Hematopoietic multipotent progenitor cell treated with erythropoietin and hydrocortisone succinate and interleukin-3 and kit ligand, for 4 days (in vitro differentiated cells): Measurements from ENCODE around the gene FAM13B.
A peak's percentile ranks its signal among the peaks of the same experiment; 100 is the strongest.
"Not testable (repeated sequence)": the region's sequence is repeated elsewhere in the genome, so short reads cannot be mapped to it uniquely, and the experiment has no call there.

ENCODE experiments used
- DNase-seq: peaks from one replicate; pipeline ENCODE4 v3.0.0-alpha.2; 2015

The FAM13B gene

GRCh38 chr5:138032572-138033385 lies at the start of gene FAM13B:
Gene FAM13B, minus strand, starts transcription at chr5:138033079. Its CDS starts 13,968 bp downstream, at chr5:138019111.
- peak; percentile 90 for DNase-seq

- peak; percentile 14 for DNase-seq
Observed at GRCh38 chr5:138082033-138082432, 49.2 kb upstream of the FAM13B start.

- DNase-seq, result no peak
Observed at GRCh38 chr5:138078006-138078643, 45.2 kb upstream of the FAM13B start.

- DNase-seq, result peak; percentile 73
Observed at GRCh38 chr5:138077064-138077696, 44.3 kb upstream of the FAM13B start.

- DNase-seq, result not testable (repeated sequence)
Observed at GRCh38 chr5:138070026-138070425, 37.1 kb upstream of the FAM13B start.

- peak; percentile 87 for DNase-seq
Observed at GRCh38 chr5:138068742-138069600, 36.1 kb upstream of the FAM13B start.

- DNase-seq, result no peak
Observed at GRCh38 chr5:138067945-138068344, 35.1 kb upstream of the FAM13B start.

- peak; percentile 49 for DNase-seq
Observed at GRCh38 chr5:138065102-138065501, 32.2 kb upstream of the FAM13B start.

- DNase-seq, result no peak
Observed at GRCh38 chr5:138064526-138064925, 31.6 kb upstream of the FAM13B start.

- DNase-seq, result no peak
Observed at GRCh38 chr5:138054847-138055558, 22.1 kb upstream of the FAM13B start.

- DNase-seq, result no peak
Observed at GRCh38 chr5:138054206-138054605, 21.3 kb upstream of the FAM13B start.

- no peak for DNase-seq
Observed at GRCh38 chr5:138053554-138053953, 20.7 kb upstream of the FAM13B start.

GRCh38 chr5:138052718-138053117 lies 19.8 kb upstream of the FAM13B start:
- not testable (repeated sequence) for DNase-seq

- DNase-seq, result peak; percentile 56
Observed at GRCh38 chr5:138051441-138052296, 18.8 kb upstream of the FAM13B start.

- not testable (repeated sequence) for DNase-seq
Observed at GRCh38 chr5:138045283-138045682, 12.4 kb upstream of the FAM13B start.

- no peak for DNase-seq
Observed at GRCh38 chr5:138038826-138039225, 5.9 kb upstream of the FAM13B start.

- DNase-seq, result no peak
Observed at GRCh38 chr5:138037907-138038633, 5.2 kb upstream of the FAM13B start.

- no peak for DNase-seq
Observed at GRCh38 chr5:138037271-138037670, 4.4 kb upstream of the FAM13B start.

GRCh38 chr5:138035605-138036537 lies 3.0 kb upstream of the FAM13B start:
- peak; percentile 96 for DNase-seq
